ENCODE measurements around the gene DDX56. TPM values are rescaled to one million over a fixed set of nuclear protein-coding genes. Genes with fewer than 3 reads are reported as not detected.

DDX56 gene
- total and polyA plus RNA-seq, 5 experiments from 2014 or later, result 25.3 to 129 (median 48.2) TPM

DNA sequence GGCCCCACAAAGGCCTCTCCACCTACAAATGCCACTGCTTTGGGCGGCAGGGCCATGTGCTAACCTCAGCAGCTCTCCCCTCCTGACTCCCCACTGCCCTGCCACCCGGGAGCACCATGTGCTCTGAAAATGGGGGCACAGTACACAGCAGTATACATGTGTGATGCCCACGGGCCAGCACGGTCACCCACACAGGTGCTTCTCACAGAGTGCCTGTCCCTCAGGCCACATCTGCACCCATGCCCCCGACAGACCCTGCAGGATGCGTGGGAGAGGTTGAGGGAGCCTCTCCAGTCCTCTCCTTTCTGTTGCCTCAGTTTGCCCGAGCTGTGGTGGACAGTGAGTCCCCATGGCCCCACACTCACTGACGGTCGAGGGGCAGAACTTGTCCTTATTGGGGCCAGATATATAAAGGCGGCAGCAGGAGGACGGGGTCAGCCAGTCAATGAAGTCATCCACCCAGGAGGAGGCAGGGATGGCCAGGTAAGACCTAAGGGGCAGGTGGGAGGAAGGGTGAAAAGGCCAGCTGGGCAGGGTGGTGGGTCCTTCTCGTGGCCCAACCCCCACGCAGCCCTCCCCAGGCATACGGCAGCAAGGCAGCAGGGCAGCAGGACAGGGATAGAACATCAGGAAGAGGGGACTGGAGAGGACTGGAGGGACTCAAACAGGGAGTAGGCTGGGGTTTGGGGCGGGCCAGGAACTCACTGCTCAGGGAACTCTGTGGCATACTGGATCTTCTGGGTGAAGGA, 52.2 kb downstream of the DDX56 start:
- H3K4me1 Mint-ChIP-seq, result no peaks in the 10 kb centered on the region
- DNase-seq, result no peak
- ATAC-seq, result no peak
- H3K27me3 Mint-ChIP-seq, result peaks cover 2 to 9% (median 4%) of the 10 kb centered on the region in 5 donors
- POLR2A ChIA-PET, result no interaction called here
- H3K4me3 Mint-ChIP-seq, result no peak overlapping the region
- peak overlapping the region in 1 of 10 donors; percentile 61 for H3K27ac Mint-ChIP-seq
- peaks cover 0 to 31% (median 15%) of the 10 kb centered on the region in 9 donors for H3K9me3 Mint-ChIP-seq
- peaks cover 0 to 13% (median 6%) of the 10 kb centered on the region in 3 donors for H3K36me3 Mint-ChIP-seq

DNA sequence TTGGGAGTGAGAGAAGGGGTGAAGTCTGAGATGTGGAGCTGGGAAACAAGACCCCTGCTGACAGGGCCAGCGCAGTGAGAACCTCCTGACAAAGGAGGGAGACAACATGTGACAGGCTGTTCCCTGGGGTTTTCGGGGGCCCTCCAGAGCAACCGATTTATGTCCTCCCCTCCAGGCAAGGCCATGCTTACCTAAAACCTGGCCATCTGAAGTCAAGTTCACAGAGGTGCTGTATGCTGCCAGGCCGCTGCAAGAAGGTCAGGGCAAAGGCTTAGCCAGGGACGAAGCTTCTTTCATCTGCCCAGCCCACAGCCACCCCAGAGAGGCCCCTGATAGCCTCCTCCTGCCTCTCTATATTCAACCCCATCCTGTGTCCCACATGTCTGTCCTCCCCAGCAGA, 53.1 kb downstream of the DDX56 start:
- H3K27ac Mint-ChIP-seq, result no peak overlapping the region
- no peak for DNase-seq
- peaks cover 0 to 8% (median 6%) of the 10 kb centered on the region in 3 donors for H3K36me3 Mint-ChIP-seq
- no peaks in the 10 kb centered on the region for H3K4me1 Mint-ChIP-seq
- peaks cover 2 to 9% (median 4%) of the 10 kb centered on the region in 5 donors for H3K27me3 Mint-ChIP-seq
- POLR2A ChIA-PET, result no interaction called here
- H3K9me3 Mint-ChIP-seq, result peaks cover 0 to 24% (median 15%) of the 10 kb centered on the region in 9 donors
- no peak for ATAC-seq
- no peak overlapping the region for H3K4me3 Mint-ChIP-seq

DNA sequence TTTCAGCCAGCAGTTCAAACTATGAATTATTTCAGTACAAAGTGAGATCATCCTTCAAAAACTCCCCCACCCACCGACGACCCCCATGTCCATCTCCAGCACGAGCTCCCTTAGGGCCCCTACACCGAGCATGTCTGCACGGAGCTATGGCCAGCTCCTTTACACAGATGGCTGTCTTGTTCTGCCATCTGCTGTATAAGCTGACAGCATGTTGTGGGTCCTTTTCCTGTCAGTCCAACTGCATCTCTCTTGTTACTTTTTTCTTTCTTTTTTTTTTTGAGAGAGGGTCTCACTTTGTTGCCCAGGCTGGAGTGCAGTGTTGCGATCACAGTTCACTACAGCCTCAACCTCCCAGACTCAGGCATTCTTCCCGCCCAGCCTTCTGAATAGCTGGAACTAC, 54.2 kb downstream of the DDX56 start:
- Mint-ChIP-seq H3K9me3 (peaks cover 0 to 15% (median 8%) of the 10 kb centered on the region in 9 donors), H3K27me3 (peaks cover 0 to 9% (median 2%) of the 10 kb centered on the region in 5 donors), H3K4me1 (no peaks in the 10 kb centered on the region), H3K27ac (no peak overlapping the region), H3K4me3 (no peak overlapping the region), H3K36me3 (peaks cover 0 to 4% (median under 1%) of the 10 kb centered on the region in 3 donors)
- DNase-seq, result no peak
- ATAC-seq, result no peak
- POLR2A ChIA-PET, result interaction anchor here (0.7 kb wide), 1 partner anchor 789 kb away, joined by 3 read pairs; no protein-coding TSS in a partner anchor

DNA sequence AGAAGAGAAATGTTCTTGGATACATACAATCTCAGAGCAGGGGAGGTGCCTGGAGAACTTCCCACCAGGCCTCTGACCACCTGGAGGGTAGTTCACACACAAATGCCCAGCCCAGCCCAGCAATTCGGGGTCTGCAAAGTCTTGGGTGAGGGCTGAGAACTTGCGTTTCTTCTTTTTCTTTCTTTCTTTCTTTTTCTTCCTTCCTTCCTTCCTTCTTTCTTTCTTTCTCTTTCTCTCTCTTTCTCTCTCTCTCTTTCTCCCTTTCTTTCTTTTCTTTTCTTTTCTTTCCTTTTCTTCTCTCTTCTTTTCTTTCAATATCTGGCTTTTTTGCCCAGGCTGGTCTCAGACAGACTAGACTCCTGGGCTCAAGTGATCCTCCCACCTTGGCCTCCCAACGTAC, 54.9 kb downstream of the DDX56 start:
- POLR2A ChIA-PET, result no interaction called here
- no peak overlapping the region for H3K4me3 Mint-ChIP-seq
- H3K27me3 Mint-ChIP-seq, result peaks cover 0 to 9% (median 2%) of the 10 kb centered on the region in 5 donors
- ATAC-seq (no peak), DNase-seq (no peak)
- H3K4me1 Mint-ChIP-seq, result no peaks in the 10 kb centered on the region
- peak overlapping the region in 1 of 10 donors; percentile 34 for H3K27ac Mint-ChIP-seq
- peaks cover 0 to 8% (median under 1%) of the 10 kb centered on the region in 9 donors for H3K9me3 Mint-ChIP-seq
- H3K36me3 Mint-ChIP-seq, result no peaks in the 10 kb centered on the region

DNA sequence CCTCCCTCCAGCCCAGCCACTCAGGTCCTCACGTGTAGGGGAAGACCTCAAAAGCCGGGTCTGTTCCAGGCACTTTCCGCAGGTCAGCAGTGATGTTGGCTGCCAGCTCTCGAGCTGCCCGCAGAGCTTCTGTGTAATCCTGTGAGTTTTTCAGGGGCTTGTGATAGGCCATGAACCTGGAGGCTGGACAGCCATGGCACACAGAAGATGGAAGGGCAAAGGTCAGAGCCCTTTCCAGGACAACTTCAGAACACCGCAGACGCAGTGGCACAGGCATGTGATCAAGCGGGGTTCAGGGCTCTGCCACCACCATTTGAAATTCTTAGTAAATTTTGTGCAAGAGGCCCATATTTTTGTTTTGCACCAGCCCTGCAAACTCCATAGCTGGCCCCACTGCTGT, 56.5 kb downstream of the DDX56 start:
- Mint-ChIP-seq H3K27ac (no peak overlapping the region), H3K4me3 (no peak overlapping the region)
- POLR2A ChIA-PET, result no interaction called here

More for the DNA sequence above, 56.5 kb downstream of the DDX56 start:
- Mint-ChIP-seq H3K9me3 (peaks cover 0 to 1% (median 0%) of the 10 kb centered on the region in 9 donors), H3K36me3 (no peaks in the 10 kb centered on the region), H3K27me3 (peaks cover 2 to 9% (median 3%) of the 10 kb centered on the region in 5 donors), H3K4me1 (no peaks in the 10 kb centered on the region)
- ATAC-seq (no peak), DNase-seq (no peak)

Other genes starting within 250 kb of the DDX56 start
- not detected for gene CAMK2B, start 248.3 kb downstream of the DDX56 start, total RNA-seq
- not detected for gene CAMK2B, start 248.3 kb downstream of the DDX56 start, polyA plus RNA-seq
- 100 to 1,000 TPM; 111 to 118 TPM for gene NUDCD3, start 83.2 kb downstream of the DDX56 start, total RNA-seq
- 10 to 100 TPM; 54.6 to 69.4 (median 59.6) TPM for gene NUDCD3, start 83.2 kb downstream of the DDX56 start, polyA plus RNA-seq
- under 1 TPM; 0.13 to 0.16 TPM for gene NPC1L1, start 32.6 kb downstream of the DDX56 start, total RNA-seq
- gene NPC1L1, start 32.6 kb downstream of the DDX56 start, polyA plus RNA-seq, result not detected
- gene TMED4, start 8.3 kb upstream of the DDX56 start, total RNA-seq, result 100 to 1,000 TPM; 109 to 110 TPM
- gene TMED4, start 8.3 kb upstream of the DDX56 start, polyA plus RNA-seq, result 10 to 100 TPM; 61.4 to 80.4 (median 71.8) TPM
- 10 to 100 TPM; 66.0 to 67.5 TPM for gene OGDH, start 32.7 kb upstream of the DDX56 start, total RNA-seq
- 10 to 100 TPM; 23.9 to 30.6 (median 25.6) TPM for gene OGDH, start 32.7 kb upstream of the DDX56 start, polyA plus RNA-seq
- gene ZMIZ2, start 174.9 kb upstream of the DDX56 start, total RNA-seq, result 100 to 1,000 TPM; 142 to 149 TPM
- 1 to 10 TPM; 2.6 to 8.1 (median 4.9) TPM for gene ZMIZ2, start 174.9 kb upstream of the DDX56 start, polyA plus RNA-seq
- 100 to 1,000 TPM; 673 to 688 TPM for gene PPIA, start 222.8 kb upstream of the DDX56 start, total RNA-seq
- gene PPIA, start 222.8 kb upstream of the DDX56 start, polyA plus RNA-seq, result 1,000 to 10,000 TPM; 3,578 to 3,931 (median 3,619) TPM